ENCODE results near the gene TRABD2B. TPM values are rescaled to one million over a fixed set of nuclear protein-coding genes. Genes with fewer than 3 reads are reported as not detected.
A peak's percentile ranks its signal among the peaks of the same experiment; 100 is the strongest.

The TRABD2B gene
- total and polyA plus RNA-seq, 2 experiments from 2014 or later: 1.00 to 2.3 TPM

DNA sequence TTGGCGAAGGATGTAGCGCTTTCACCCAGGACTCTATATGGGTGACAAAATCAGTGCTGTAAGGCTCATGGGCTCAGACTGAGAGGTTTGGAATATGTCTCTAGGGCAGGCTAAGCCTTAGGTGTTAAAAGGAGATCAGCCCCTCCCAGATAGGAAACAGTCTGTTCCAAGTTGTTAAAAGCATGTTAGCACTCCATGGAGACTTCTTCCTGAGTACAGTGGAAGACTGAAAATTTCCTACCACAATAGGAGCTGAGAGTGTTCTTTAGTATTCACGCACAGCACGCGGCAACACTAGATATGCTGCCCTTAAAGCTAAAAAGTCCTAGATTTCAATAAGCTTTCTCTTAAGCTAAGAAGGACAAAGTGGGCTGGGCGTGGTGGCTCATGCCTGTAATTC is 122.1 kb downstream of the TRABD2B start:
- no peak overlapping the region for H3K4me2 ChIP-seq
- WGBS (ENCODE audit: low lambda C conversion rate, missing lambda C conversion rate): 83% methylated on average over 6 of the region's 6 CpGs

DNA sequence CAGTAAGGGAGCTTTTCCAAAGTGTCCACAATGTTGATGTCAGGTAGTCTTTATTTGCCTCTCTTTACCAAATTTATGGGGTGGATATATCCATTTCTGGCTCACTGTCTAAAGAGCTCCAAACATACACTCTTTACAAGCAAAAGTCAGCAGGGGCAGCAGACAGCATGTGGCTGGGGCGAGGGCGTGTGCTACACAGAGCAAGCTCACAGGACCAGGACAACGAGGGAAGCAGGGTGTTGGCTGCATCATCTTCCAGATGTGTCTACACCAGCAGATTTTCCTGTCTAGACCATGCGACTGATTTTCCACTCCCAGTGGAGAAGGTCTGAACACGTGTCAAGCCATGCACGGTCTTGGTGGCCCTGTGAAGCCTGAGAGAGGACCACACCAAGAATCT is 123.8 kb downstream of the TRABD2B start:
- H3K4me2 ChIP-seq: no peak overlapping the region
- 86% methylated on average over 6 of the region's 6 CpGs for WGBS (ENCODE audit: low lambda C conversion rate, missing lambda C conversion rate)
- TF ChIP-seq EZH2phosphoT487 (IDR thresholded peaks at IDR 0.05; ENCODE audit: low read depth, severe bottlenecking, unreplicated experiment) (no peak), EZH2 (IDR thresholded peaks at IDR 0.05; ENCODE audit: borderline replicate concordance) (no peak)
- TF ChIP-seq, protein P1, sequence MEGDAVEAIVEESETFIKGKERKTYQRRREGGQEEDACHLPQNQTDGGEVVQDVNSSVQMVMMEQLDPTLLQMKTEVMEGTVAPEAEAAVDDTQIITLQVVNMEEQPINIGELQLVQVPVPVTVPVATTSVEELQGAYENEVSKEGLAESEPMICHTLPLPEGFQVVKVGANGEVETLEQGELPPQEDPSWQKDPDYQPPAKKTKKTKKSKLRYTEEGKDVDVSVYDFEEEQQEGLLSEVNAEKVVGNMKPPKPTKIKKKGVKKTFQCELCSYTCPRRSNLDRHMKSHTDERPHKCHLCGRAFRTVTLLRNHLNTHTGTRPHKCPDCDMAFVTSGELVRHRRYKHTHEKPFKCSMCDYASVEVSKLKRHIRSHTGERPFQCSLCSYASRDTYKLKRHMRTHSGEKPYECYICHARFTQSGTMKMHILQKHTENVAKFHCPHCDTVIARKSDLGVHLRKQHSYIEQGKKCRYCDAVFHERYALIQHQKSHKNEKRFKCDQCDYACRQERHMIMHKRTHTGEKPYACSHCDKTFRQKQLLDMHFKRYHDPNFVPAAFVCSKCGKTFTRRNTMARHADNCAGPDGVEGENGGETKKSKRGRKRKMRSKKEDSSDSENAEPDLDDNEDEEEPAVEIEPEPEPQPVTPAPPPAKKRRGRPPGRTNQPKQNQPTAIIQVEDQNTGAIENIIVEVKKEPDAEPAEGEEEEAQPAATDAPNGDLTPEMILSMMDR (IDR thresholded peaks at IDR 0.05; ENCODE audit: poor library complexity): no peak
- no peaks in the 10 kb centered on the region for H4K20me1 ChIP-seq (ENCODE audit: insufficient read depth, poor library complexity, severe bottlenecking)
- no peak overlapping the region for H3K4me3 ChIP-seq
- H2AFZ ChIP-seq: no peak overlapping the region
- H3K4me1 ChIP-seq (ENCODE audit: insufficient read depth): peaks cover 37% of the 10 kb centered on the region
- no peak for DNase-seq (ENCODE audit: low spot score)
- no peaks in the 10 kb centered on the region for H3K36me3 ChIP-seq (replicated peaks; ENCODE audit: insufficient read depth, low read depth)
- H3K27ac ChIP-seq: no peak overlapping the region
- no peaks in the 10 kb centered on the region for H3K79me2 ChIP-seq
- no peaks in the 10 kb centered on the region for H3K9me2 ChIP-seq (replicated peaks; ENCODE audit: insufficient read depth)
- H3K9me3 ChIP-seq (ENCODE audit: low read depth): no peaks in the 10 kb centered on the region
- H3K27me3 ChIP-seq: no peaks in the 10 kb centered on the region

More for the DNA sequence above, 122.1 kb downstream of the TRABD2B start:
- Histone ChIP-seq H3K27me3 (no peaks in the 10 kb centered on the region), H3K4me1 (ENCODE audit: insufficient read depth) (peaks cover 37% of the 10 kb centered on the region), H3K9me3 (ENCODE audit: low read depth) (no peaks in the 10 kb centered on the region), H3K36me3 (replicated peaks; ENCODE audit: insufficient read depth, low read depth) (no peaks in the 10 kb centered on the region), H2AFZ (no peak overlapping the region), H3K79me2 (no peaks in the 10 kb centered on the region), H3K9me2 (replicated peaks; ENCODE audit: insufficient read depth) (no peaks in the 10 kb centered on the region), H3K27ac (no peak overlapping the region), H3K4me3 (no peak overlapping the region), H4K20me1 (ENCODE audit: insufficient read depth, poor library complexity, severe bottlenecking) (no peaks in the 10 kb centered on the region)
- TF ChIP-seq EZH2 (IDR thresholded peaks at IDR 0.05; ENCODE audit: borderline replicate concordance) (no peak), EZH2phosphoT487 (IDR thresholded peaks at IDR 0.05; ENCODE audit: low read depth, severe bottlenecking, unreplicated experiment) (no peak)
- TF ChIP-seq, protein P1 (IDR thresholded peaks at IDR 0.05; ENCODE audit: poor library complexity): no peak
- DNase-seq (ENCODE audit: low spot score): peak; percentile 18

DNA sequence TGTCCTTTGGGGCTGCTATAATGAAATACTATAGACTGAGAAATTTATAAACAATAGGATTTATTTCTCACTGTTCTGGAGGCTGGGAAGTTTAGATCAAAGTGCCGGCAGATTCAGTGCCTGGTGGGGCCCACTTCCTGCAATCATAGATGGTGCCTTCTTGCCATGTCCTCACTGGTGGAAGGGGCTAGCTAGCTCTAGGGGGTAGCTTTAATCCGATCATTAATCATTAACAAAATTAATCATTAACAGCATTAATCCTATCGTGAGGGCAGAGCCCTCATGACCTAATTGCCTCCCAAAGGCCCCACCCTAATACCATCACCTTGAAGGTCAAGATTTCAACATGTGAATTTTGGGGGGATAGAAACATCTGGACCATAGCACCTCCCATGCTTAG is 124.3 kb downstream of the TRABD2B start:
- Histone ChIP-seq H2AFZ (no peak overlapping the region), H3K4me2 (no peak overlapping the region), H3K4me3 (no peak overlapping the region), H3K9me2 (replicated peaks; ENCODE audit: insufficient read depth) (no peaks in the 10 kb centered on the region), H4K20me1 (ENCODE audit: insufficient read depth, poor library complexity, severe bottlenecking) (no peaks in the 10 kb centered on the region), H3K36me3 (replicated peaks; ENCODE audit: insufficient read depth, low read depth) (no peaks in the 10 kb centered on the region), H3K9me3 (ENCODE audit: low read depth) (no peaks in the 10 kb centered on the region), H3K27ac (peak overlapping the region; percentile 79), H3K4me1 (ENCODE audit: insufficient read depth) (peaks cover 39% of the 10 kb centered on the region), H3K79me2 (no peaks in the 10 kb centered on the region), H3K27me3 (no peaks in the 10 kb centered on the region)
- TF ChIP-seq EZH2phosphoT487 (IDR thresholded peaks at IDR 0.05; ENCODE audit: low read depth, severe bottlenecking, unreplicated experiment): no peak
- TF ChIP-seq, protein P1 (IDR thresholded peaks at IDR 0.05; ENCODE audit: poor library complexity): no peak
- TF ChIP-seq EZH2 (IDR thresholded peaks at IDR 0.05; ENCODE audit: borderline replicate concordance): no peak
- 65% methylated on average over 3 of the region's 3 CpGs for WGBS (ENCODE audit: low lambda C conversion rate, missing lambda C conversion rate)
- no peak for DNase-seq (ENCODE audit: low spot score)

All from hepatocyte (in vitro differentiated cells).